Stimulated activated CD4-positive, alpha-beta T cell treated with anti-CD3 and anti-CD28 coated beads, Interleukin-2, amount 100 ng/mL, for 48 hours (primary cell): ENCODE results near the gene RSU1.
"Not testable (repeated sequence)": the region's sequence is repeated elsewhere in the genome, so short reads cannot be mapped to it uniquely, and the experiment has no call there.

ENCODE experiments used
- DNase-seq, 2 donors: peaks; one replicate each; pipeline ENCODE4 v3.0.0-alpha.2; 2020

Gene RSU1

DNA sequence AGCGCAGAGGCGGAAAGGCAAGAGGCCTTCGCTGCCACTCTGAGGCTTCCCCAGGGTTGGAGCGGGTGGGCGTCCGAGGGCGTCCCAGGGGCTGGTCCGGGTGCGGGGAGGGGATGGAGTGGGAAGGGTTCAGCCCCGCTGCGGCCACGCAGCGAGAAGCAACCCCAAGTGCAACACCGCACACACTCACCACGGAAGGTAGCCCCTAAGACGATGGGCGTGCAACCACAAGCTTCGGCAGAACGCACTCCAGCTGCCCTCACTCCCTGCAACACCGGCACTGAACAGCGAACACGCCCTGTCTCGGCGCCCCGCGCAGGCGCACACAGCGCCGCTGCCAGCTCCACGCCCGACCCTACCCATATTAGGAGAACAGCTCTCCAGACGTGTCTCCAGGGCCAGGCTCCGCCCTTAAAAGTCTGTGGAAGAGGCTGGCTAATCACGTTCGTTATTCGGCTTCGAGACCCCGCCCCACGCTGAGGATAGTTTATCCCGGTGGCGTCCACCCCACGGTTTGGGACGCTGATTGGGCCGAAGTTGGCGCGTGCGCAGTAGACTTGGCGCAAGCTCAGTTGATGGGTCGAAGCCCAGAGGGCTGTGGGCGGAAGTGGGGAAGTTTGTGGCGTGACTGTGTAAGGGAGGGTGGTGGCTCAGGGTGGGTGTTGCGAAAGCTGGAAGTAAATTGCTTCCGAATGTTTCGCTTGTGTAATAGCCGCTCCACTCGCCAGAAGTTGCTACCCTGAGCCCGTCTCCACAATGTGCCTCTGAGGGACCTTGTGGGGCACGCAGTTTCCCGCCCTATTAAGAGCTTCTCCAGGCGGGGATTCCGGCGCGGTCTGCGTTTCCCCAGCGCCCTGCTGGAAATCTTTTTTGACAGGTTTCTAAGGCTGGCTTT is at the start of gene RSU1:
RSU1 (minus strand) TSS at position 300 of the 895 bp plus-strand sequence. CDS start 343 bp downstream, outside the sequence.
- peak; percentile 99 for DNase-seq

DNA sequence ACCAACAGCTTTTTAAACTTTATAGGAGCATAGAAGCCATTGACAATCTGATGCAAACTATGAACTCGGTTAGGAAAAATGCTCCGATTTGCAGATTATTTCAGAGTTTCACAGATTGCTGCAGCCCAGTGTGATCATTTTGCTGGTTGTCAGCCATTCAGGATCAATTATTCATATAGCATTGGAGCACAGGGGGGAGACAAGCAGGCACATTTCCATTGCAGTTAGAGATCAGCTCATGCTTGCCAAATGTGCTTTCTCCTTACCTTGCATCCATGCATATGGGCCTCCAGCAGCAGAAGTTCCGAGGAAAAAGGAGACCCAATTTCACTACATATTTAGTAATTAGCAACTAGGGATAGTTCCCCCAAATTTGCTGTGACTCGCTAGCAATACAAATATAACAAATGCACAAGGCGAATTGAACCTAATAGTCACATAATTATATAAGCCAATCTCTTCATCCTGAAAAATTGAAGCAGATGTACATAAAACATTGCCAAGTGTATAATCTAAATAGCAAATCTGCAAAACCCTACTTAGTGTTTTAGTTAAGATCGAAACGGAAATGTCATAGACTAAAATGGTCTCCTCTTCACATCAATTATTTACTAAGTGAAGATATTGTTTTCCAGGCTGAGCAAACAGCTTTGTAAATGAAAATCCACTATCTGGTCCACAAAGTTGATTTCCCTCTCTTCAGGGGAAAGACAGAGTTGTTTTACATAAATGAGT is 49.5 kb upstream of the RSU1 start:
- no peak for DNase-seq

DNA sequence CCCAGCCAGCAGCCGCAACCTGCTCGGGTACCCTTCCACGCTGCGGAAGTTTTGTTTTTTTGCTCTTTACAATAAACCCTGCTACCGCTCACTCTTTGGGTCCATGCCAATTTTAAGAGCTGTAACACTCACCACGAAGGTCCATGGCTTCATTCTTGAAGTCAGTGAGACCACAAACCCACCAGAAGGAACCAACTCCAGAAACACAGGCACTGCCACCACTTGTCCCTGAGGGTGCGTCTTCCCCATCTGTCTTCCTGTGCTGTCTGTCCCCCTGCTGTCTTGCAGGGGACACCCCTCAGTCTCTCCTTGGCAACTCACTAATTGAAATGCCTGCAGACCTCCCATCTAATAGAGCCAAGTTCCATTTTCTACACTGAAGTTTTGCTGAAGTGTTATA is 48.5 kb upstream of the RSU1 start:
- no peak for DNase-seq

DNA sequence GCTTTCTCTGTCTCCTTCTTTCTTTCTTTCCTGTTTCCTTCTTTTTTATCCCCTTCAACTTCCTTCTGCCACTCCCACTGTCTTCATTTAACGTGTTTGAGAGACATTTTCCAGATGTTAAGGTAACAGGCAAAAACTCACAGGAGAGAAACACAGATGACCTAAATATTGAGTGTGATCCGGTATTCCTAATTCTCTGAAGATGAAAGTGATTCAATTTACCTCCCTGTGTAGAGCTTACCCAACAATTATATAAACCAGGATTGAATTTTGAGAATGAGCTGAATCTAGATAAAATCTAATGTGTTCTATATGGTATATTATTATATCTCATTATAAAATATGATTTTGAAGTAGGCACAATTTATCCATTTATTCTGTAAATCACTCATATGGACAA is 46.5 kb upstream of the RSU1 start:
- DNase-seq, result no peak

DNA sequence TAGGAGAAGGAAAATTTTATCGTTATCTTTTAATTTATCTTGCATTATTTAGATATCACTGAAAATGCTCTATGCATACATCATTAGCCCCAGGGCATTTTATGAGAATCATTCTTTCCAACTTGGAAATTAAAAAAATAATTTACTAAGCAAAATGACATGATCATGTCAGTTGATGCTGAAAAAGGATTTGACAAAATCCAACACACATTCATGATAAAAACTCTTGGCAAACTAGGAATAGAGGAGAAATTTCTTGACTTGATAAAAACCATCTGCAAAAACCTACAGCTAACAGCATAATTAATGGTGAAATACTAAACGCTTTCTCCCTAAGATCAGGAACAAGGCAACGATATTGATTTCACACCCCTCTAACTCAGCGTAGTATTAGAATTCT is 40.2 kb upstream of the RSU1 start:
- no peak for DNase-seq

DNA sequence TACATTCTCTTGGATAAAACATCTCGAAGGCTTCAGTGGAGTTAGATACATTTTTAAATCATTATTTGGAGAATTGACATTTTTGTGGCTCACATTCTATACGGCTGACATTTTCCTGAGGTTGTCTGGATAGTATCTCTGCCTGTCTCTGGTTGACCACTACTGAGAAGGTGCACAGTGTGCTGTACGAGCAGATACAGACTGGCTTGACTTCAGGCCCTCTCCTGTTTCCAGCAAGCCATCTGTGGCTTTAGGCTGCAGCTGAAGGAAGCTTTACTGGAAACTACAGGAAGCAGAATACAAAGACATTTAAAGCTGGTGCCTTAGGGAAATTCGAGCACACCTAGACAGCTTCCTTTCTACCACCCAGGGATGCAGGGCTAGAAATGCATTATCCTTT is 39.3 kb upstream of the RSU1 start:
- DNase-seq, result no peak

DNA sequence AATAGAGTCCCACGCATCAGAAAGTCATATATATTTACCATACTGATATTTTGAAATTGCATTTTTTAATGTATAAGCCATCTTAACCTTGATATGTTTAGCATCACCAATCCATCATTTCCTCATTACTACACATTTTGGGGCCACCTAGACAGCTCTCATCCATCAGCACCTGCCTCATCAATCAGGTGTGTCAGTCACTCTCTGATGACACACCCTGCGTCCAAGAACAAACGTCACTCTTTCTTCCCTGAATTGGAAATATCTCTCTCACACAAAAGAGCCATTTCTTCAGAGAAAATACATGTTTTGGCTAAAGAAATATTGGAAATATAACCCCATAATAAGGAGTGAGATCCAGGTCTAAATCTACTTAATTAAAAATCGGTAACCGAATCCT is 38.9 kb upstream of the RSU1 start:
- no peak for DNase-seq

DNA sequence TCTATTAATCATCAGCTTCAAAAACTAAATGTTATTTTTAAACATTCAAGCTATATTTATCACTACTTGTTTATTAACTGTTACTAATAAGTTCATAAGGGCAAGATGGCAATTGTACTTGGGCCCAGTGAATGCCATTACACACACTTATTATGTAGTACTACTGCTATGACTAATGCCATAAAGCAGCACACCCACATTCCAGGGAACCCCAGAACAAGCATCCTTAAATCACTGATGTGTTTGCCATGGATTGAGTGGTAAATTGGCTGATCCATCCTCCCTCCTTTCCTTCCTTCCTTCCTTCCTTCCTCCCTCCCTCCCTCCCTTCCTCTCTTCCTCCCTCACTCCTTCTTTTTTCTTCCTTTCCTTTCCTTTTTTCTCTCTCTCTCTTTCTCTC is 37.4 kb upstream of the RSU1 start:
- DNase-seq, result no peak

DNA sequence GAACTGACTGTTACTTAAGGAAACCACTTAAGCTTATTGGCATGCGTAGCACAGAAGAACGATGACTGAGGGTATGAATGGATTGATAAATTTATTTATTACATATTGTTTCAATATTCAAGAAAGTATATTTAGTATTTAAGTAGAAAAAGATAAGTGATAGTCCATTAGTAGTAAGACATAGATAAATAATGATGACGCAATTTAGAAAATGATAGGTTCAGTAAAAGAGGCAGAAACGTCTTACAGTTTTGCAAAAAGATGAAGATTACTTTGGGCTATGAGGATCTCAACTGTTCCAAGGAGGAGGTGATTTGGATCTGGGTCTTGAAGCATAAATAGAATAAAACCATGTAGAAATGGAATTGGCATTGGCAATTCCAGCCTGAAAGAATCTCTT is 36.6 kb upstream of the RSU1 start:
- no peak for DNase-seq

DNA sequence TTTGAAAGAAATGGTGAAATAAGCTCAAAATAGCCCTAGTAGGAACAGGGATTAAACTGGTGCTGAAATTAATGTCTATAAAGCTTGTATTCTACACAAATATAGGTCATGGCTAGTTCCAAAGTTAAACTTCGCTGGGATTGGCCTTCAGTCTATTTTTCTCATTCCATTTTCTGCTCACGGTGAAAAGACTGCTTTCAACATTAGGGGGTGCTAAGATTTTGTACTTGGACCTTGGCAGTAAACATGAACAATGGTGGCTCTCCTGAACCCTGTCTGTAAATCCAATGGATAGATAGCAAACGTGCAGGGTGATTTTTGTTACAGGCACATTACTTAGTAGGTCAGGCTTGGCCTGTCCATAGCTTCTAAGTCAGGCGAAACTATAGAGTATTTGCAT is 36.0 kb upstream of the RSU1 start:
- DNase-seq, result no peak

DNA sequence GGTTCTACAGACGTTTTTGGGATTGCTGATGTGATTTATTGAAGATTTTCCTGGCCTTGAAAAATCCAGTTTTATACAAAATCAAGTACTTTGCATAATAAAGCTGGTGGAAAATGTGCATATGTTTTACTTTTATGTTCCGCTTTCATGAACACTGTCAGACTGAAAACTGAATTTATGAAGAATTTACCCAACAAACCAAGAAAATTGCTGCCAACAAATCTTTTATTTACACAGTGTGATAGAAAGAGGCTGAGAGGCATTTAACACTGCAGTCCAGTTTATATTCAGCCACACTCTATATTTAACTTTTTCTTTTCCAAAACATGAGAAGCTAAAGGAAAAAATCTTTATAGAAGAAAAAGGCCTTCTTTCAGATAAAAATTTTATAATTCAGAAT is 35.4 kb upstream of the RSU1 start:
- no peak for DNase-seq

DNA sequence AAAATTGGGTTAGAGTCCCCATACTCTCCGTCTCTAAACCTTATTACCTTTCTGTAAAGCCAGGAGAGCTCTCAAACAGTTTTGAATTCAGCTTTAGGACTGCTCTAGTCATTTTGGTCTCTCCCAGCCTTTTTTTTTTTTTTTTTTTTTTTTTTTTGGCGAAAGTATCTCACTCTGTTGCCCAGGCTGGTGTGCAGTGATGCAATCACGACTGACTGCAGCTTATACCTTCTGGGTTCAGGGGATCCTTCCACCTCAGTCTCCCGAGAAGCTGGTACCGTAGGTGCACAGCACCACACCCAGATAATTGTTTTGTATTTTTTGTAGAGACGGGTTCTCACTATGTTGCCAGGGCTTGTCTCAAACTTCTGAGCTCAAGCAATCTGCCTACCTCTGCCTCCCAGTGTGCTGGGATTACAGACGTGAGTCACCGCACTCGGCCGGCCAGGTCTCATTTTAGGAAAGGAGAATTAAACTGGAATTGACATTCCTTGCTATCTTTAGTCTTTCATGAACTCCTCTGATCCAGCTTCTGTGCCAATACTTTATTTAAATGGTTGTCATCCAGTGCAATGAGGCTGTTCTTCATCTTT is 31.4 kb upstream of the RSU1 start:
- DNase-seq, result no peak

DNA sequence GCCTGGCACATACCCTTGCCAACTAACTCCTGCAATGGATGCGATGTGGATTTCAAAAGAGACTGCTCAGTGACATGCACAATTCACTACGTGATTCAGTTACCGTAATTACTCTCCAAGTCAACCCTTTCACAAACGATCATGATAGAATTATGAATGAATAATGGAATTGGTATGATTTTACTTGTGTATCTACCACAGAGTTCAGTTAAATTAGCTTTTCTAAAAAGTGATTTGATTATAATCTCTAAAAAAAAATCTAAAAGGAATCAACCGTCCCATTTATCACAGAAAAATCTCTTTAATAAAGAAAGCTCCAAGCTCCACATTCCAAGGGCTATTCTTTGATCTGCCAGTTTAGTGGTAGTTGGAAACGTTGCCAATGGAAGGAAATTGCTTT is 30.4 kb upstream of the RSU1 start:
- no peak for DNase-seq

DNA sequence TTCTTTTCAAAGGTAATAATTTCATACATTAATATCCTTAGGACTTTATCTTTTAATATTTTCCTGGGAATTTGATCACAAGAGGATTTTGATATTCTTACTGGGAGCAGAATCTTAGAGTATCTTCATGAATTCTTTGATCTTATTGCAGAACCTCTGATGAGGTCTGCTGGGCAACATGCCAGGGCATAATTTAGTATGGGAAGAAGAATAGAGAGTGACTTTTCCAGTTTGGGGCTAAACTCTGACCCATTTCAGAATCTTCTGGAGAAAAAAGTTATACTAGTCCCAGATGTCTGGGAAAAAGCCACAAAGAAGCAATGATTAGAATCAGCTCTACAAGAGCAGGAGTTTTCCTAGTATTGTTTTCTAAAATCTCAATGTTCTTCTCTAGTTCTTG is 28.0 kb upstream of the RSU1 start:
- no peak for DNase-seq

DNA sequence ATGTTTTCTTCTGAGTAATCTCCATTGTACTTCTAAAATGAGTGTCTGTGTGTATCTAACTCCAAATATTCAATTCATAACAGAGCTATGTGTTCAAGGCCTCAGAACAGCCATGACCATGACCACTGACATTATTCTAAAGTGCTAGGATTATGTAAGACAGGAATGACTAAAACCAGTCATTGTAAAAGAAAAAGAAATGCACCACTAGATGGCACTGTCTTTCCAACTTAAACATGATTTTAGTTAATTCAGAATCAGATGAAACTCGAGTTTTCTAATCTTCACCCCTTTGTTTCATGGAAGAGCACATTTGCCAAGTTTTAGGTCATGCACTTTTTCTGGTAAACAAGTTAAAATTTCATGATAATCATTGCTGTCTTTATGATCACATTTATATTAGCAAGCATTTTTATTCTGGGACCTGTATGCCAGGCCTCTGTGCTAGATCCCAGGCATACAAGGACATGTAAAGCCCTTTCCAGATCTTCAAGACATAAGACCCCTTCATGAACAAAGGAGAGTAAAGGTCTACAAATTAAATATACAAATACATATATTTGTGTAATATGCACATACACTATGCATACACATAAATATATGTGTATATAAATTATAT is 26.1 kb upstream of the RSU1 start:
- no peak for DNase-seq

DNA sequence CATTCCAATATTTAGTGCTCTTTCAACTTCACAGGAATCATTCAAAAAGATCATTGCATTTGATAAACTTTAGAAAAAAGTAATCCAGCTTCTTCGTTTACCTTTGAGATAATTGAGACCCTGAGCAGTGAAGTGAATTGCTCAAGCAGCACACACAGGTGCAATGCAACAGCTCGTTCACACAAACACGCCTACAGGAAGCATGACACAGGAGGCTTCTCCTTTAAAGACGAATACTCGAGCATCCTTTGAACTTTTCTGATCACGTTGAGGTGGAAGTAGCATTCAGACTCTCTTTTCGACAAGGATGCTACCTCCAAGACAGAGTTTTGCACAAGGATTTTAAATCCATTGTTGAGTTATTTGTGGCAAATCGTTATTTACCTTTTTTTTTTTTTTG is 18.0 kb upstream of the RSU1 start:
- DNase-seq, result no peak

DNA sequence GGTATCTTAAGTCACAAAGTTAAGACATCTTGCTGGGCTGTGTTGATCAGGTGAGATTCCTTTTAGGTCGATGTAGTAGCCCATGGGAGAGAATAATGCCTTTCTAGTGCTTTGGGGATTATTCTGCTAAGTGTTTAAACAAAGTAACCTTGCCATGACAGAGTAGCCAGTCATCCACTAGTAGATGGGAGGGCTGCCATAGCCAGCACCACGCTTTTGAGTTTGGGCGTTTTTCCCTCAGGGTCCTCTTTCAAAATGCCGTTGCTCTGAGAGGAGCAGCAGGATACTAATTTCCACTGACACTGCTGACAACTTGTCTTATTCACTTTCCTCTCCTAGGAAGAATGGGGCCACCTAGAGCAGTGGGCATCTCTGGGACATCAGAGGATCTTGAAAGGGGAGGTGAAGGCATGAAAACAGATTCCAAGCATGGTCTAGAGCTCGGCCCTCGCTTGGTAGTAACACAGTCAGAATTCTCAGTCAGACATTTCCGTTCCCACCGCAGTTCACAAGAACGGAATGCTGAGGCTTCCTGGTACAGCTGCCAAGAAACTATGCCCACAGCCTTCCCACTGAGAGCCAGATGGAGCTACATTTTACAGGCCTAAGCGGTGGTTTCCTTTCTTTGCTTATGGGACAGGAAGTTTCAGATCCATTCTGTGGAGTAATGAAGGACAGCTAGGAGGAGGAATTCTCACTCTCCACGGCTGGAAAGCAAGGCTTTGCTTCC is 15.3 kb upstream of the RSU1 start:
- DNase-seq, result no peak

DNA sequence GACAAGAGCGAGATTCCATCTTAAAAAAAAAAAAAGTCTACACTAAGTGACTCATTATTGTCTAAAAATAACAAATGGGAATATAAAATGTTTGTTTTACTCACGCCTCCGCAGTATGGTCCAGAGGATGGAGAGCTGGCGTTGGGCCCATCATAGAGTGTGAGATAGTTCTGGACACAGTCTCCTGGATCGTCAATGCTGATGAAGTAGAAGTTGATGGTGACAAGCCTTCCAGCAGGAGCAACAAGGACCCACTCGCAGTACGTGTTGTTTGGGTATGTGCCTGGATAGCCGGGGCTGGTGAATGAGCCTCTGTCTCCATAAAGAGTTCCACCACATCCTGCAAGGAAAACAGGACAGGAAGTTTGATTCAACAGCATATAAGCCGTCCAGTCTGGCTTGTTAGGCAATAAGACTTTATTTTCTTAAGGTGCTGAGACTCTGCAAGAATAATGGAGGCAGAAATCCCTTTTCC is 11.5 kb upstream of the RSU1 start:
- DNase-seq, result no peak

DNA sequence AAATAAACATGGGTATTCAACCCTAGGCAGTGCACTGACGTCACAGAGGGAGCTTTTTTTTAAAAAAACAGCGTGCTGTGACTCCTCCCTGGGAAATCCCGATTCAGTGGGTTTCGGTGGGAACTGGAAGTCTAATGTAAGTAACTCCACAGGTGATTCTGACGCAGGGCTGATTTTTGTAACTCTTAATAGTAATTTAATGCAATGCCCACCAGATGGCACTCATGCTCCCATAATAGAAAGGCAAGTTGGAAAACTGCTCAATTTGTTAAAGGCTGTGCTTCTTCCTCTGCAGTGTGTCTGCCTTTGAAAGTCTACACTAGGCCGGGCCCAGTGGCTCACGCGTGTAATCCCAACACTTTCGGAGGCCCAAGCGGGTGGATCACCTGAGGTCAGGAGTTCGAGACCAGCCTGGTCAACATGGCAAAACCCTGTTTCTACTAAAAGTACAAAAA is 10.9 kb upstream of the RSU1 start:
- DNase-seq, result peak; percentile 62 to 63

DNA sequence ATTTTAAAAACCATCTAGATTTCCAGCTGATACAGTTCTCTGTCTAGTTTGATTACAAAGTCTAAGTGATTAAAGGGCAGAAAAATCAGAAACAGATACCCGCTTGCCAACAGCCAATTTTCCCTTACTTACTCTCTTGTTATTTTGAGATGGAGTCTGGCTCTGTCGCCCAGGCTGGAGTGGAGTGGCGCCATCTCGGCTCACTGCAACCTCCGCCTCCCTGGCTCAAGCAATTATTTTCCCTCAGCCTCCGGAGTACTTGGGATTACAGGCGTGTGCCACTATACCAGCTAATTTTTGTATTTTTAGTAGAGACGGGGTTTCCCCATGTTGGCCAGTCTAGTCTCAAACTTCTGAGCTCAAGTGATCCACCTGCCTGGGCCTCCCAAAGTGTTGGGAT is 10.2 kb upstream of the RSU1 start:
- not testable (repeated sequence) for DNase-seq

DNA sequence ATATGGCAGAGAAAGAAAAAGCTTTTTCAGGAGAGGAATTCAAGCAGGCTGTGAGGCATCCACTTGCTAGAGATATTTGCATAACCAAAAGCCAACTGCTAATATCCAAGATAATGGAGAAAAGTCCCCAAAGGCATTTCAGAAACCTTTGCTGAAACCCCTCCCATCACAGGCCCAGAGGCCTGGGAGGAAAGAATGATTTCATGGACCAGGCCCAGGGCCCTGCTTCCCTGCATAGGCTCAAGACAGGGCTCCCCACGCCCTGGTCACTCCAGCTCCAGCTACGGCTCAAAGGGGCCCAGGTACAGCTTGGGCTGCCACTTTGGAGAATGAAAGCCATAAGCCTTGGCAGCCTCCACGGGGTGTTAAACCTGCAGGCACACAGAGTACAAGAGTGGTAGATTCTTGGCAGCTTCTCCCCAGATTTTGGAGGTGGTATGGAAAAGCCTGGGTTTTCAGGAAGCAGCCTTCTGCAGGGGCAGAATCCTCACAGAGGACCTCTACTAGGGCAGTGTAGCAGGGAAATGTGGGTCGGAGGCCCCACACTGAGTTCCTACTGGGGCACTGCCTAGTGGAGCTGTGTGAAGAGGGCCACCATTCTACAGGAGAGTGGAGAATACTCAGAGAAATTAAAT is 5.6 kb upstream of the RSU1 start:
- no peak for DNase-seq

DNA sequence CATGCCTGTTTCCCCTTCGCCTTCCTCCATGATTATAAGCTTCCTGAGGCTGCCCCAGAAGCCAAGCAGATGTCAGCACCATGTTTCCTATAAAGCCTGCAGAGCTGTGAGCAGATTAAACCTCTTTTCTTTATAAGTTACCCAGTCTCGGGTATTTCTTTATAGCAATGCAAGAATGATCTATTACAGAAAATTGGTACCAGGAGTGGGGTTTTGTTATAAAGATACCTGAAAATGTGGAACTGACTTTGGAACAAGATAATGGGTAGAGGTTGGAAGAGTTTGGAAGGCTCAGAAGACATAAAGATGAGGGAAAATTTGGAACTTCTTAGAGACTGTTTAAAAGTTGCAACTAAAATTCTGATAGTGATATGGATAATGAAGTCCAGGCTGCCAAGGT is 4.8 kb upstream of the RSU1 start:
- DNase-seq, result no peak
